Neutrophil (primary cell): Measurements from ENCODE around the gene TBC1D4.

Source experiments
- H3K27ac ChIP-seq: fragments of 200-600 bp; sonication (generic); 2 replicates; pipeline ENCODE4 v1.5.1; 2016; ENCODE audit warnings: mild to moderate bottlenecking, moderate library complexity
- H3K27me3 ChIP-seq: fragments of 200-600 bp; sonication (generic); 2 replicates; pipeline ENCODE4 v1.6.0; 2016; ENCODE audit warnings: mild to moderate bottlenecking
- H3K36me3 ChIP-seq: fragments of 200-600 bp; sonication (generic); 2 replicates; pipeline ENCODE4 v1.5.1; 2017
- H3K4me1 ChIP-seq, 2 experiments: fragments of 200-600 bp in 1 of 2; sonication (generic) in 1 of 2; 1 replicate in 1 of 2; 2 replicates in 1 of 2; pipeline versions ENCODE4 v1.5.1 to v1.6.1; 2013 to 2016; ENCODE audit warnings: low read depth in 1 of 2, low read length in 1 of 2, mild to moderate bottlenecking in 1 of 2, moderate library complexity in 1 of 2; ENCODE audit not compliant: control insufficient read depth in 1 of 2, insufficient read depth in 1 of 2
- H3K4me3 ChIP-seq, 2 experiments: fragments of 200-600 bp in 1 of 2; sonication (generic) in 1 of 2; 1 replicate in 1 of 2; 2 replicates in 1 of 2; pipeline ENCODE4 v1.5.1; 2013 to 2016; ENCODE audit warnings: low read depth in 1 of 2, low read length in 1 of 2, mild to moderate bottlenecking in 1 of 2, moderate library complexity in 1 of 2
- H3K9me3 ChIP-seq: fragments of 200-600 bp; sonication (generic); 2 replicates; pipeline ENCODE4 v1.5.1; 2016
- TF ChIP-seq, protein P1 (sequence below): fragments of 200-600 bp; sonication (generic); IDR thresholded peaks from 2 replicates; pipeline ENCODE4 v1.5.1; 2016; ENCODE audit warnings: antibody characterized with exemption

The TBC1D4 gene

DNA sequence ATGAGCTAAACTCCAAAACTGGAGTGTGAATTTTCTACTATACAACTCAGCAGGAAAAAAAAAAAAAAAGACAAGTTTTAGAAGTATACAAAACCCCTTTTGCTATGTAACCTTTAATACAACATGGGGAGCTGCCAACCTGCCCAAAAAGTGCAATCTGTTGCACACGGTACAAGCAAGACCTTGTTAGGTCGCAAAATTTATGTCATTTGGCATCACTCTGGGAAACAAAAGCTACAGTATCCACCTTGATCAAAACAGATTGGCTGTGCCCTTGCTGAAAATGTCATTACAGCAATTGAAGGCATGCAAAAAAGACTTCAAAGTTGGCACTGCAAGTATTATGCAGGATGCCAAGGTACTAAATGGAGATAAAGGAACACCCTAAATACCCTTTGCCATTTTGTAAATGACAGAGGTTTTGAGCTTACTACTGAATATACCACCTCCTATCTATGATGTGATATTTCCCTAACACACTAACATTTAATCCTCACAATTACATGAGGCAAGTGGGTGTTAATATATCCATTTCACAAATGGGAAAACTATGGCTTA lies 150.1 kb downstream of the TBC1D4 start:
- Histone ChIP-seq H3K27ac (no peak overlapping the region), H3K9me3 (no peaks in the 10 kb centered on the region), H3K4me3 (no peak overlapping the region), H3K4me1 (peaks cover 0 to 2% of the 10 kb centered on the region in 2 experiments), H3K27me3 (no peaks in the 10 kb centered on the region), H3K36me3 (no peaks in the 10 kb centered on the region)
- TF ChIP-seq, protein P1, sequence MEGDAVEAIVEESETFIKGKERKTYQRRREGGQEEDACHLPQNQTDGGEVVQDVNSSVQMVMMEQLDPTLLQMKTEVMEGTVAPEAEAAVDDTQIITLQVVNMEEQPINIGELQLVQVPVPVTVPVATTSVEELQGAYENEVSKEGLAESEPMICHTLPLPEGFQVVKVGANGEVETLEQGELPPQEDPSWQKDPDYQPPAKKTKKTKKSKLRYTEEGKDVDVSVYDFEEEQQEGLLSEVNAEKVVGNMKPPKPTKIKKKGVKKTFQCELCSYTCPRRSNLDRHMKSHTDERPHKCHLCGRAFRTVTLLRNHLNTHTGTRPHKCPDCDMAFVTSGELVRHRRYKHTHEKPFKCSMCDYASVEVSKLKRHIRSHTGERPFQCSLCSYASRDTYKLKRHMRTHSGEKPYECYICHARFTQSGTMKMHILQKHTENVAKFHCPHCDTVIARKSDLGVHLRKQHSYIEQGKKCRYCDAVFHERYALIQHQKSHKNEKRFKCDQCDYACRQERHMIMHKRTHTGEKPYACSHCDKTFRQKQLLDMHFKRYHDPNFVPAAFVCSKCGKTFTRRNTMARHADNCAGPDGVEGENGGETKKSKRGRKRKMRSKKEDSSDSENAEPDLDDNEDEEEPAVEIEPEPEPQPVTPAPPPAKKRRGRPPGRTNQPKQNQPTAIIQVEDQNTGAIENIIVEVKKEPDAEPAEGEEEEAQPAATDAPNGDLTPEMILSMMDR: no peak

DNA sequence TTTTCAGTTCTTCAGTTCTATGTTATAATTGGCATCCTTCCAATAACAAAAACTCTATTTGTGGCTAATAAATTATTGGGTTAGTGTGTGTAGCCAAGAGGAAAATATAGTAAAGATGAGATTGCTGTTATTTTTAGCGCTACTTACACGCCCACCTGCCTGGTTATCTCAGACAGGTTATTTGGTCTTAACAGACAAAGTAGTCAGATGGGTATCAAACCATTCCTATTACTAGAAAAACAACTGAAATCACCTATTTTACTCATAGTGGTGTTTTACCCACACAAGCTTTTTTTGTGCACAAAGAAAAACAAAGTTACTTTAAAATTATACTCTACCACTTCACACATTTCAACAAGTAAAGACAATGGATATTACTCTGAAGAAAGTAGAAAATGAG lies 151.2 kb downstream of the TBC1D4 start:
- H3K4me3 ChIP-seq: no peak overlapping the region
- TF ChIP-seq, protein P1: no peak
- peaks cover 6 to 12% of the 10 kb centered on the region in 2 experiments for H3K4me1 ChIP-seq
- no peaks in the 10 kb centered on the region for H3K27me3 ChIP-seq
- H3K27ac ChIP-seq: no peak overlapping the region
- no peaks in the 10 kb centered on the region for H3K36me3 ChIP-seq
- no peaks in the 10 kb centered on the region for H3K9me3 ChIP-seq

DNA sequence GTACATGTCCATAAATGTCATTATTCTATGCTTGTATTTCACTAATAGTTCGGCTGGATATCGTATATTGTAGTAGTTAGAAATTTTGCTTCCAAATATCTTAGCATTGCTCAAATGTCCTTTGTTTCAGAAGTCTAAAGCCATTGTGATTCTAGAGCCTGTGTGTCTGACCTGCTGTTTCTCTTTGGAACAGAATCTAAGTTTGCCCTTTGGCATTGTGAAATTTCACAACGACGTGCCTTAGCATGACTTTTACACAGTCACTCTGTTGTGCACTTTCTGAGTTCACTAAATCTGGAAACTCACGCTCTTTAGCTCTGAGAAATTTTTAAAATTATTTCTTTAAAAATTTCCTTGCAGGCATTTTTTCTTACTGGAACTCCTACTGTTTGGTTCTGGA lies 152.2 kb downstream of the TBC1D4 start:
- Histone ChIP-seq H3K4me1 (peaks cover 6 to 12% of the 10 kb centered on the region in 2 experiments), H3K4me3 (no peak overlapping the region), H3K27ac (no peak overlapping the region), H3K36me3 (no peaks in the 10 kb centered on the region), H3K9me3 (no peaks in the 10 kb centered on the region), H3K27me3 (no peaks in the 10 kb centered on the region)
- TF ChIP-seq, protein P1: no peak

GRCh38 chr13:75329097-75329496 lies 152.9 kb downstream of the TBC1D4 start:
- H3K27ac ChIP-seq: no peak overlapping the region
- H3K4me3 ChIP-seq: no peak overlapping the region
- no peaks in the 10 kb centered on the region for H3K9me3 ChIP-seq
- TF ChIP-seq, protein P1: no peak
- H3K4me1 ChIP-seq: peaks cover 6 to 12% of the 10 kb centered on the region in 2 experiments
- H3K27me3 ChIP-seq: no peaks in the 10 kb centered on the region
- H3K36me3 ChIP-seq: no peaks in the 10 kb centered on the region

DNA sequence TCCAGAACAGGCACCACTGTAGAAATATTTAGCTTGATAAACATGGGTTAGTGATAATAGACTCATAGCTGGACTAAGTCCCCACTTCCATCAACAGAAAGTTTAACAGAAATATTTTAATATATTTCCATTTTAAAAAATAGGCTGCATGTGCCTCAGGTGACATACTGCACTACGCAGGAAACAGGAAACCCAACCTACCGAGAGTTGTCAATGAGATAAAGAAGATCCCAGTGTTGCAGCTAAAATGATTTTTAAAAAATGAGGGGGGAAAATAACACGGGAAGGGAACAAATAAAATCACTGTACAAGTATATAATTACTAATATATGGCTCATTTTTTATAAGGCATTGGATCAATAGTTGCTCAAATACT lies 154.8 kb downstream of the TBC1D4 start:
- peaks cover 6 to 12% of the 10 kb centered on the region in 2 experiments for H3K4me1 ChIP-seq
- no peak overlapping the region for H3K27ac ChIP-seq

More for the DNA sequence above, 154.8 kb downstream of the TBC1D4 start:
- Histone ChIP-seq H3K27me3 (no peaks in the 10 kb centered on the region), H3K9me3 (no peaks in the 10 kb centered on the region), H3K4me3 (no peak overlapping the region), H3K36me3 (no peaks in the 10 kb centered on the region)
- TF ChIP-seq, protein P1: no peak
